HG03280 (cell line): Measurements from ENCODE around the gene HOXA9.

Experiments used
- ATAC-seq: cut with Tn5 transposase; IDR thresholded peaks from one replicate; pipeline ENCODE4 v1.9.1; 2021; ENCODE audit warnings: mild to moderate bottlenecking, moderate library complexity; ENCODE audit not compliant: unreplicated experiment

Gene HOXA9

DNA sequence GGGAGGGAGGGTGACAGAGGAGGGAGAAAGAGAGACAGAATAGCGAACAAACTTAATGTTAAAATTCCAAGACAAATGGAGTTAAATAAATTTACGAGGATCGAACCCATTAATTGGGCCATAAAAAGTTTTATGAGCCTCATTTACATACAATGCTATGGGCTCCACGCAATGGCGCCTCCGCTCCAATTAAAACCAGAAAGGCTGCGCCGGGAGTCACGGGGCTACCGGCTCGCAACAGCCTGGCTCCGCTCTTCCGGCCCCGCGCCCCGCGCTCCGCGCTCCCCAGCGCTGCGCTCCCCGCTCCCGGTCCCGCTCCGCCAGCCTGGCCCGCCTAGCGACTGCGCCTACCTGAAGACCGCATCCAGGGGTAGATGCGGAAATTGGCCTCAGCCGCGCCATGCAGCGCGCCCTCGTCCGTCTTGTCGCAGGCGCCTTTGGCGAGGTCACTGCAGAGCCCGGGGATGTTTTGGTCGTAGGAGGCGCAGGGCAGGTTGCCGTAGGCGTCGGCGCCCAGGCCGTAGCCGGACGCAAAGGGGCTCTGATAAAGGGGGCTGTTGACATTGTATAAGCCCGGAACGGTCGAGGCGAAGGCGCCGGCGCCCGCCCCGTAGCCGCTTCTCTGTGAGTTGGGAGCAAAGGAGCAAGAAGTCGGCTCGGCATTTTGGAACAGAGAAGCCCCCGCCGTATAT, 9.4 kb downstream of the HOXA9 start:
- no peak for ATAC-seq

DNA sequence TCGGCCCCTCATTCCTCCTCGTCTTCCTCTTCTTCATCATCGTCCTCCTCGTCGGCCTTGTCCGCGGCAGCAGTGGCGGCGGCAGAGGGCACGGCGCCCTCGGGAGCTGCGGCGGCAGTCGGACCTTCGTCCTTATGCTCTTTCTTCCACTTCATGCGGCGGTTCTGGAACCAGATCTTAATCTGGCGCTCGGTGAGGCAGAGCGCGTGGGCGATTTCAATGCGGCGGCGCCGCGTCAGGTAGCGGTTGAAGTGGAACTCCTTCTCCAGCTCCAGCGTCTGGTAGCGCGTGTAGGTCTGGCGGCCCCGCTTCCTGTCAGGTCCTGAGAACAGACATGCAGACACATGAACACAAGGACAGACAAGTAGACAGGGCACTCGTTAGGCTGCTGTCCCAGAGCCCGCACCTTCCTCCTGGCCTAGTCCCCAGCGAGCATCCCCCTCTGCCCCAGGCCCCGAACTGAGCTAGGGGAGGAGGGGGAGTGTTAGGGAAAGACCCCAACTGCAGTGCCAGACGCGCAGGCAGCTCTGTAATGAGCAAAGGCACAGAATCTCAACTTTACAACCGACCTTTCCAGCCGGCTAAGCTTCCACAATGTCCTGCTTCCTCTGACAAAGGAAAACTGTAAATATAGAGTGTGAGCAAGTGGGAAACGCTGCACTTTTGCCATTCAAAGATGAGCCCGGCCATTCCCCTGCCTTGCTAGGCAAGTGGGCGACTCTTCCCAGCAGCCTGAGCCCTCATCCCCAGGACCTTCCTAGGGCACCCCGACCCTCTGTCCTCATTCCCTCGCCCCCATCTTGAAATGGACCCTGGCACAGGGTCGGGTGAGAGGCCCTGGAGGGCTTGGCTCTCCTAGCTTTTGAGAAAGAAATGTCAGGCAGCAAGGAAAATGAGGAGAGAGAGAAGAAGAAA, 10.2 kb downstream of the HOXA9 start:
- ATAC-seq, result no peak

DNA sequence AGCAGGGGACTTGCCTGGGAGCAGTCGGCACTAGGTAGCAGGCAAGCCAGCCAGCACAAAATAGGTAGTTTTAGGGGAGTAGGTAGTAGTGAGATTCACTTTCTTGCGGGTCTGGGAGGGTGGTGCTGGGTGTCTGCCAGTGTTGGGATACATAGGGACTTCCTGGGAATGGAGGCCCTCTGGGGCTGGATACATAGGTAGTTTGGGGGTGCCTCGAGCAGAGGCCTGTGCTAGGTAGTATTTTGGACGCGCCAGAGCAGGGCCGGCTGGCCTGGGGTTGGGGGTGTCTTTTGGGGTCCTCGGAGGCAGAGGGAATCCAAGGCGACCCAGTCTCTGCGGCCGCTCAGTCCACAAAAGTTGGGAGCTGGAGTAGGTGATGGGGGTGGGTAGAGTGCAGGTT, 11.0 kb downstream of the HOXA9 start:
- no peak for ATAC-seq

DNA sequence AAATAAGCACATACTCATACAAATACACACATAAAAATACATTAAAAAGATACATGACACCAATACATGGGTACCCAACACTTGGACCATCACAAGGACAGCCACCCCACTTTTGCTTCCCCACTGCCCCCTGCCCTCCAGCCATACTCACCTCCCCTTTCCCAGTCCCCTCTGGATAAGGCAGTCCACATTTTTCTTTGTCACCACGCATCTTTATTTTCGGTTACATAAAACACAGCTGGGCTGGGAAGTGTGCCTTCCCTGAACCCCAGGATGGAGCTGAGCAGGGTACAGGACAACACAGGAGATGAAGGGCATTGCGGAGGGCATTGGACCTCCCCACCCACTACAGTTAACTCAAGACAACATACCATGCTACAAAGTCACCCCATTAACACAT, 11.8 kb downstream of the HOXA9 start:
- no peak for ATAC-seq

DNA sequence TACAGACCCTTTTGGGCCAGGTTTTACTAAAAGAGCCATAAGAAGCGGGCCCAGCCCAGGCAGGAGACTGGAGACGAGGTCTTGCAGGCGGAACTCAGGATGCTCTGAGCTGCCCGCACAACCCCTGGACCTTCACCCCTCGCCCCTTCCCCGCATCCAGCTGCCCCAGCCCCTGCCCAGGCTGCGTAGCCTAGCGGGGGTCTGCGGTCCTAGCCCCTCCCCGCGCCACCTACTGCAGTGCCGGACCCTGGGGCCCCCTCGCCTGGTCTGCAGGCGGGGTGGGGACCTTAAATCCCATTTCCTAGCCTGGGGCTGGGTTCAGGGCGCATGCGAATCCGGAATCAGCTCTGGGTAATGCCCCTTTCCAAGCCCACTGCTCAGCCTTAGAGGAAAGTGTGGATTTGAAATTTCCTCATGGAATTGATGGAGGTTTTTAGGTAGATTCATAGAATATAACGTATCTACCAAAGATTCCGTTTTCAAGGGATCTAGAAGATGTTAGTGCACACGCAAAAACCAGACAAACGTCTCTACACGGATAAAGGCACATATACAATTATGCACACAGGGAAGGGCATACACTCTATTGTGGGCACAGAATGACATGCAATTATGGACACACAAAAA, 12.4 kb downstream of the HOXA9 start:
- ATAC-seq, result no peak

DNA sequence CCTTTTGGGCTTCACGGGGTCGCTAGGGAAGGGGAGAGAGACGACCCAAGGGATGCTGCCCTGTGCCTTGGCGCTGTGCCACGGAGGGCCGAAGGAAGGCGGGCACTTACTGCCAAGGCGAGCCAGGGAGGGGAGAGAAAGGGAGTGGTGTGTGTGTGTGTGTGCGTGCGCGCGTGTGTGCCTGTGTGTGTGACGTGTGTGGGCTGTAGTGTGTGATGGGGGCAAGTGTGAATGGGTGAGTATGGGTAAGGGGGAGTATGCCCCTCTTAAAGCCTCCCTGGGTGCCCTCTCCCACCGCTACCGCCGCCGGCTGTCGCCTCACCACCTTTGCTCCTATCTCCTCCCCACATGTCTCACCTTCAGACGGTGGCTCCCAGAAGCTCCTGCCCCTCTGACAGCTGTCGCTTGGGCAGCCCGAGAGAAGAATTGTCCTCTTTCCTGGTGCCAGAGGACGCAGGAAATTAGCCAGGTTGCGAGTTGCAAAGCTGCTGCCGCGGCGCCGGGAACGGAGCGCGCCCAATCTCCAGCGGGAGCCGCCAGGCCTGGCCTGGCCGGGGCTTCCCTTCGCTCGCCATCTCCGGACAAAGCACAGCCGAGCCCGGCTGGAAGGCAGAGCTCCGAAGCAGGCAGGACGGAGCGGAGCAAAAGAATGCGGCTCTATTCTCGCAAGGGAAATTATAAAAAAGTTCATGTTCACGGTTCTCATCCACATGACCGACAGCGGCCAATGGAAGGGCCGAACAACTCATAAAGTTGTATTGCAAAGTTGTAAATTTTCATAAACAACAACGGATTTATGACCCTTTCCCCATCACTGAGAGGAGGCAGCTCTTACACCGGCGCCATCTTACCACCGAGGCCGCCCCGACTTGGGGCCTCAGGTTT, 13.2 kb downstream of the HOXA9 start, which contains the start of gene HOXA3:
Gene HOXA3, minus strand, starts transcription at position 653 of the 885 bp plus-strand sequence. CDS start 41,943 bp downstream, outside the sequence.
- ATAC-seq, result no peak

DNA sequence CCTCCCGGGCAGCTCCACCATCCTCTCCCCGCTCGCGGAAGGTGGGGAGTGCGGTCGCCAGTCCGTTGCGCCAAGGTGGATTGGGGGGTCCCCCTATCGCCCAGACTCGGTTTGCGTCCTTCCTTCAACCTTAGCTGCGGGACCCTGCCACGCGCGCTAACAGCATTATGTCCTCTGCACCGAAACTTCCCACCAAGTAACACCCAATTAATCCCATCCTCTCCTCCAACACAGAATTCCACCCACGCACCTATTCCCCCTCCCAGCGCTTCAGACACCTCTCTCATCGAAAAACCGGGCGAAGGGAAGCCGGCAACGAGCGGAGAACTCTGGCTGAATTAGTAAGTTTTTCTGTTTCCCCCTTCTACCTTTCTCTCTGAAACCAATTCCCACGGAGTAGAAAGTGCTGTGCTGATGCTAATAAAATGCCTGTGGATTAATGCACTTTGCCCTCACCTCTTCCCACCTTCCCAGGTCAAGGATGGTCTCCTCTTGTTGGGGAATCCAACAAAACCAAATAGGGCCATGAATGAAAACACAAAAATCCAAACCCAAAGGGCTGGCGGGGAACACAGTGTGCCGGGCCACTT, 13.9 kb downstream of the HOXA9 start:
- ATAC-seq, result no peak

DNA sequence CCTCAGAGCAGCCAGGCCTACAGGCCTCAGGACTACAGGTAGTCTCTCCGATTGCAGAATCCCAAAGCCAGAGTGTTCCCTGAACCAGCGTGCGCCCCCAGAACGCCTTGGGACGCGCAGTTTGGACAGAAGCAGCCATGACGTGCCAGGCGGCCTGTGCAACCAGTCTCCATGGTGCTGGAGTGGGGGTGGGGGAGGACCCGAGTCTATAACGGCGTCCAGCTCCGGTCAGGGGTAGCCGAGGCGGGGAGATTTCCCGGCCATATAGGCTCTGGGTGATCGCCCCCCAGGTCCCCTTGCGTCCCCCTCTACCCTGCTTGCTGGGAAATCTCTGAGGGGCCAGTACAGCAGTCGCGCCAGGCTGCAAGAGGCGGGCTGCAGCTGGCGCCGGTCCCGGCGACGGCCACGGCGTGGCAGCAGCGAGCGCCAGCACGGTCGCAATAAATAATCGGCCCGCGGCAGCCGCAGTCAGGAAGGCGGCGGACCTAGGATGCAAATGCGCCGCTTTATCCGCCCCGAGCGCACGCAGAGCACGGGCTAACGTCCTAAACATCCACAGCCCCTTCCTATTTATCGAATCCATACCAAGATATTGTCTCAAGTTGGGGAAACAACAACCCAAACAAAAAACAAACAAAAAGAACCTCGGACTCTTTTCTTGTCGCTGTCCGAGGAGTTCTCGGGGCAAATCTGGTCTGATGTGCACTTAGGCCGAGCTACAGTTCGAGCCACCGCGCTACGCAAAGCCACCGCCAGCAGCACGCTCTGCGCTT, 14.6 kb downstream of the HOXA9 start:
- ATAC-seq, result peak; percentile 86

DNA sequence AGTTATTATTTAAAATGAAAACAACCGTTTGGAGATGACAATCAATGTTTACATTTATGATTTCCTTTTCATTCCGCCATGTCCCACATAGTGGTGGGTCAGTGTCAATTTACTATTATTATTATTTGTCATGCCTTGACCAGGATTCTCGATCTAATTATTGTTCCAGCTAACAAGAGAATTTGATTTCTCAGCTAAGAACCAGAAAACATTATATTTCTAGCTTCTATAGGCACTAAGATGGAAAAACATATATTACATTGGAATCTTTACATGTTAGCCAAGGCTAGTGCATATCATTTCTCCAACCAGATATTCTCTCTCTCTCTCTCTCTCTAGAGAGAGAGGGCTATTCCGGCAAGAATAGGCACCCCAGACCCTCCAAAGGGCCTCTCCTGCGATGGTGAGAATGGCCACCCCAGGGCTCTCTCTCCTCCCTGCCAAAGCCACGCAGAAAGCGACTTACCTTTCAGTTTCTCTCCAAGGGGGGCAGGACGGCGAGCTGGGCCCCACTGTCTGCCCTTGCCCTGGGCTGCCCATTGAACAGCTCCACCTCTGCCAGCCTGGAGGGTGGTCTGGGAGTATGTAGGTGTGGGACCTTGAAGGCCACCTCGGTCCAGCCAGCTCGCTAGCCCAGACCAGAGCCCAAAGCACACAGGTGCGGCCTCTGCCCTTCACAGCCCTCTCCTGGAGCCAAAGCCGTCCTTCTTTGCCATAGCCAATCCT, 15.3 kb downstream of the HOXA9 start:
- peak; percentile 6 for ATAC-seq

DNA sequence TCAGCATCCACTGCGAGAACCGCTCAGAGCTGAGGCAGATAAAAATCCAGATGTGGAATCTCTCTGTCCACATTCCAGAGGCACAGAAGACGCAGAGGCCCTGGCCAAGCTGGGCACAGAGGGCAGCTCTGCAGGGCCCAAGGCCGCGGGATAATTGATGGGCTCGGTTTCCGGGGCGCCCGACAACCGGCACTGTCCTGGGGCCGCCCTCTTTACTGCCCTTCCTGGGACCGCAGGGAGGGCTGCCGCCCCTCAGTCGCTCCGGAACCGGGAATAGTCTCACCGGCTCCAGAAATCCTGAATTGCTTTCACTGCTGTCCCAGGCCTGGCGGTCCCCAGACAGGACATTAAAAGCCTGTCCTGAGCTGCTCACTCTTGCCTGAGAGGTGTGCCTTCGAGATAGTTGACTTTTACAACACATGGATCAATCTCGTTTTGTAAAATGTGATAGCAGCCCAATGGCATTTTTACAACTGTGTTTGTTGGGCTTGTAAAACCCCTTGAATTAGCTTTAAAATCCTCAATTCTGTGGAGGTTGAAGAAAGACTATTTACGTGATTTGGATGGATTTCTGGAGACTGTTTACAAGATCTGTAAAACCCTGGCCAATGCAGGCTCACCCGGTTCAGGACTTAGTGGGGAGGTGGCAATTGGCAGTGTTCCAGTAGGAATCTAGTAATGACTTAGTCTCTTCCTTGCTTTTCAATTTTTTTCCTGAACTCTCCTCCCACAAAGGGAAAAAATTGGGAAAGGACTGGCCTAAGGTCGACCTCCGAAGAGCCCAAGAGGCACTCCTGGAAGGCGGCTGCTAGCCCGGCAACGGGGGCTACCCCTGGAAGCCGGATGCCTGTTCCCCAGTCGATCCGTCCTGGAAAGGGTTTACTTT, 16.3 kb downstream of the HOXA9 start:
- no peak for ATAC-seq

DNA sequence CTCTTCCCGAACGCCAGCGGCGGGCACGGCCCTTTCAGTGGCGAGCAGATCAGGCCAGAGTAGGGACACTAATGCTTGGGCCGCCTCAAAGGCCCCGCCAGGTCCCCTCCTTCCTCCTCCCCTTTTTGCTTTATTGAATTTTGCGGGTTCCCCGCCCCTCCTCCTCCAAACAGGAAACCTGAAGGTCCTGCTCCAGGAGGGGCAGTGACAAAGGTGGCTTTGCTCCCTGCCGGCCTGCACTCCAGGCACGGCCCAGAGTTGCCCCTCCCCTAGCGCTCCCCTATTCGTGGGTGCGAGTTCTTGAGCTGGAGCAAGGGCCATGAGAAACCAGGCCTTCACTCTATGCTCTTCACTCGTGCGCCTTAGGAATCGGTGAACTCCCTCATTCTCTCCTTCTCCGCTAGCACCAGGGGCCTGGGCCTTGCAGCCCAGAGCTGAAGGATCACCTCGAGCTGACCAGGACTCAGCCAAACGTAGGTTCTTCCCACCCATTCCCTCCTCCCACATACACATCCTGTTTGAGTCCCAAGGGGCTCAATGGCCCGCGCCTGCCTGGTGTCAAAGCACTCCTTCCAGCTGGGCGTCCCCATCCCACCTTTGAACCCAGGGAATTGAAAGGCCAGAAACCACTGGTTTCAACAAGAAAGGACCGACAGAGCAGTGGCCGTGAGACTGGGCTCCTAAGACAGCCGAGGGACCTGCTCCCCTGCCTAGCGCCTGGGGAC, 17.1 kb downstream of the HOXA9 start:
- no peak for ATAC-seq

DNA sequence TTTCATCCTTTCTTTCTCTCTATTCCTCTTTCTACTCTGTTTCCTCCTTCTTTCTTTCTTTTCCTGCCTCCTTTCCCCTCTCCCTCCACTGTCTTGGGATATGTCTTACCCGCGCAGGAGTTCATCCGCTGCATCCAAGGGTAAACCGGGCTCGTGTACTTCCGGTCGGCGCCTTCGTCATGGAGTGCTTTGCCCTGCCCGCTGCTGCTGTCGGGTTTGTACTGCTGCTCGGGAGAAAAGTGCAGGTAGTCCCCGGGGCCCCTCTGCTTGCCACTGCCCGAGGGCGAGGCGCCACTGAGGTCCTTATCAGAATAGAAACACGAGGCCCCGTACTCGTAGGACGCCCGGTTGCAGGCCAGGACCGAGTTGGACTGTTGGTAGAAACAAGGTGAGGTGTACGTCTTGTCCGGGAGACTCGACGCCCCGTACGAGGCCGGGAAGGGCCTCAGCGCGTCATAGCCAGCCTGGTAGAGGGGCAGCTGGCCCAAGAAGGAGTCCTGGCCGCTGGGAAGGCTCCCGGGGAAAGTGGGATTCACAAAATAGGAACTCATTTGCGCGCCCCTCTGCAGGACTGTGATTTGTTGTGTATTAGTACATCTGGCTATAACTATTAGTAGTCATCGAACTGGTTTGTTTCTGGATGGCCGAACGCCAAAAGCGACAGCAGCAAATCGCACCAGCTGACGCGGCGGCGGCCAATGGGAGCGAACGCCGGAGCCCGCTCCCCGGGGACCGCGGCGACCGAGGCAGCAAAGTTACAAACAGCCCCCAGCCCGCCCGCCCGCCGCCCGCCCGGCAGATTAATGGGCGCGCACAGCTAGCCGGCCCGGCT, 17.9 kb downstream of the HOXA9 start, which contains the start of gene HOXA6:
Gene HOXA6, minus strand, starts transcription at position 576 of the 832 bp plus-strand sequence. Its CDS starts 25 bp downstream, at position 551.
- no peak for ATAC-seq

DNA sequence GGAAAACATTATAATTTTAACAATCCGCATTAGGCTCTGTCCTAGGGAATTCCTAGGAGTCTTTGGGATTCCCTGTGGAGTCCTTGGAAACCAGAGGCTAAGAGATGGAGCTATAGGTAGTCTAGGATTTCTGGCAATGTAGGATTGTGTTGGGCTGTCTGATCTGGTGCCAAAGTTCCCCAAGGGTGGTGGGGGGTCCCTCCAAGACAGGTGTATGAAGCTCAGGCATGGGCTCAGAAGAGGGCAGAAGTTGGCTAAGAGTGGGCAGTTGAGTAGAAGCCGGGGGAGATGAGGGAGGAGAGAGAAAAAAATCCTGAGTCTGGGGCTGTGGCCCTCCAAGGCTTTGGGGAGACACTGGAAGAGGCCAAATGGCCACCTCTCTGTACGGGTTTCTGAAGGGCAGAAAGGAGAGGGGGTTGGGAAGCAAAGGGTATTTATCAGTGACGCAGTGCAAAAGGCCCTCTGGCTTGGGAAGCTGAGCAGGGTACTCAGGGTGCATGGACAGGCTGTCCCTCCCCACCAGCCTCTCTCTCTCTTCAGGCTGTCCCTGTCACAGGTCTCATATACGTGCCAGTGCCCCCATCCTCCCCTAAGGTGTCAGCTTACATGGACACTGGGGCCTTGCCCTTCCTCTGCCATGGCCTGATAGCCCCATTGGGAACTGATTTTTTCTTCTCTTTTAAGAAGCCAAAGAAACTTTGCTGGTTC, 18.7 kb downstream of the HOXA9 start:
- ATAC-seq, result no peak

DNA sequence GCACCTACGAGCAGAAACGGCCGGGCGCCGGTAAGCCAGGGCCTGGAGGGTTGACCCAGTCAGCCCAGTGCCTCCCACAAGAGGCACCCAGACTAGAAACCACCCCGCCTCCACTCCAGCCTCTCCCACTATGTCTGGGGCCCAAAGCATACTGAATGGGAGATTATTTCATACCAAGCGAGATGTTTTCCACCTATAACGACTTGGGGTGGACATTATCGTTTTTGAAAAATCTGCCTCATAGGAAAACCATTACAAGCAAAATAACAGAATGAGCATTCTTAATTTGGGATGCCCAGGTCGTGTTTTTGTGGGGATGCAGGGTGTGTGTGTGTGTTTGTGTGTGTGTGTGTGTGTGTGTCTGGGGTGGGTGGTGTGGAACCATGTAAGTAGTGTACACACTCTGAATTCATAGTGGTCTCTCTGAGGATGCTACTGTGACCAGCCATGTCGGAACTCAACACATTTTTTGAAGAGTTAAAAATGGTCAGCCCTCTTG, 19.4 kb downstream of the HOXA9 start:
- no peak for ATAC-seq

DNA sequence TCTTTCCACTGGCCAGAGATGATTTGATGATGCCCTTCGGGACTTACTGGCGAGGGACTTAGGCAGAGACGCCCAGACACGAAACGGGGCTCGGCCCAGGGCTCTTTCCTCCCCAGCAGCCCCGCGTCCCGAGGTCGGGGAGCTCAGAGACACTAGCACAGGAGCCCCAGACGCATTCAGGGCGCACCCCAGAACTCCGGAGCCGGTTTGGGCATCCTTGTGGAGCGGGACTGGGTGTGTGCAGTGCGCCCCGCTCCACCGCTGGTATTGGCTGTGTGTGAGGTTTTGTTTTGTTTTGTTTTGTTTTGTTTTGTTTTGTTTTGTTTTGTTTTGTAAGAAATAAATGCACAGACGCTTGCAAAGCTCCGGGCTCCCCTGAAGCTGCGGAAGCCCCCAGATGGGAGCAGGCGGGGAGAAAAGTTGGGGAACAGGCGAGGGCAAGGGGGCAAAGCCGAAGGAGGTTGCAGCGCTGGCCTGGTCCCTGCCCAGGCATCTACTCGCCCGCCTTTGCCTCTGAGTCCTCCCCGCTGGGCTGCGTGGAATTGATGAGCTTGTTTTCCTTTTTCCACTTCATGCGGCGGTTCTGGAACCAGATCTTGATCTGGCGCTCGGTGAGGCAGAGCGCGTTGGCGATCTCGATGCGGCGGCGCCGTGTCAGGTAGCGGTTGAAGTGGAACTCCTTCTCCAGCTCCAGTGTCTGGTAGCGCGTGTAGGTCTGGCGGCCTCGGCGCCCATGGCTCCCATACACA, 20.0 kb downstream of the HOXA9 start:
- ATAC-seq, result no peak
